Body of pancreas (tissue), 4 donors: Measurements from ENCODE around the gene PCDHB12.

Experiments used
- POLR2A ChIP-seq, 3 donors: fragments of 450-650 bp; IDR thresholded peaks; one replicate each; pipeline ENCODE4 v1.6.1; 2016; ENCODE audit warnings: antibody characterized with exemption in 3 of 3, mild to moderate bottlenecking in 2 of 3
- TF ChIP-seq, protein P1 (sequence below), 7 experiments: fragments of 450-650 bp in 4 of 7; fragments of 200-600 bp in 3 of 7; sonication (generic) in 3 of 7; IDR thresholded peaks; one replicate each; pipeline ENCODE4 v1.5.1; 2016 to 2019; ENCODE audit warnings: antibody characterized with exemption in 7 of 7

DNA sequence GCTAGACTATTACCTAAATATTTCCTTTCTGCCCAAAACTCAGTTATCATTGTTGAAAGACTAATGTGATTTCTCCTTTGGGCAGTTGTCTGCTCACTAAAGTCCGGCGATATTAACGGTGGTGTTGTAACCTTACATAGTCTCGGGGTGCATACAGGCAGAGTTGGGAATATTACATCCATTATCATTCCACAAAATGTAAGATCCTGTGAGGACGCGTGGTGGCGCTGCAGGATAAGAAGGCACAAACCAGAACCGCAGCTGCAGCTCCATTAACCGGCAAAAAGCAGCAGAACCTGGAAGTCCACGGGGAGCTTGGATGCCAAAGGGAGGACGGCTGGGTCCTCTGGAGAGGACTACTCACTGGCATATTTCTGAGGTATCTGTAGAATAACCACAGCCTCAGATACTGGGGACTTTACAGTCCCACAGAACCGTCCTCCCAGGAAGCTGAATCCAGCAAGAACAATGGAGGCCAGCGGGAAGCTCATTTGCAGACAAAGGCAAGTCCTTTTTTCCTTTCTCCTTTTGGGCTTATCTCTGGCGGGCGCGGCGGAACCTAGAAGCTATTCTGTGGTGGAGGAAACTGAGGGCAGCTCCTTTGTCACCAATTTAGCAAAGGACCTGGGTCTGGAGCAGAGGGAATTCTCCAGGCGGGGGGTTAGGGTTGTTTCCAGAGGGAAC, 5.3 kb downstream of the PCDHB12 start, which contains the start of gene PCDHB13:
- TF ChIP-seq, protein P1, sequence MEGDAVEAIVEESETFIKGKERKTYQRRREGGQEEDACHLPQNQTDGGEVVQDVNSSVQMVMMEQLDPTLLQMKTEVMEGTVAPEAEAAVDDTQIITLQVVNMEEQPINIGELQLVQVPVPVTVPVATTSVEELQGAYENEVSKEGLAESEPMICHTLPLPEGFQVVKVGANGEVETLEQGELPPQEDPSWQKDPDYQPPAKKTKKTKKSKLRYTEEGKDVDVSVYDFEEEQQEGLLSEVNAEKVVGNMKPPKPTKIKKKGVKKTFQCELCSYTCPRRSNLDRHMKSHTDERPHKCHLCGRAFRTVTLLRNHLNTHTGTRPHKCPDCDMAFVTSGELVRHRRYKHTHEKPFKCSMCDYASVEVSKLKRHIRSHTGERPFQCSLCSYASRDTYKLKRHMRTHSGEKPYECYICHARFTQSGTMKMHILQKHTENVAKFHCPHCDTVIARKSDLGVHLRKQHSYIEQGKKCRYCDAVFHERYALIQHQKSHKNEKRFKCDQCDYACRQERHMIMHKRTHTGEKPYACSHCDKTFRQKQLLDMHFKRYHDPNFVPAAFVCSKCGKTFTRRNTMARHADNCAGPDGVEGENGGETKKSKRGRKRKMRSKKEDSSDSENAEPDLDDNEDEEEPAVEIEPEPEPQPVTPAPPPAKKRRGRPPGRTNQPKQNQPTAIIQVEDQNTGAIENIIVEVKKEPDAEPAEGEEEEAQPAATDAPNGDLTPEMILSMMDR (IDR thresholded peaks at IDR 0.05) = peak in 5 of 7 experiments; percentile 19 to 62 (median 58)
- peak in 2 of 3 donors; percentile 6 to 14 for TF ChIP-seq POLR2A (IDR thresholded peaks at IDR 0.05)
